Panc1 (cell line): ENCODE results near the gene SHQ1. TPM values are rescaled to one million over a fixed set of nuclear protein-coding genes. Genes with fewer than 3 reads are reported as not detected.

Source experiments
- ATAC-seq: fragments of 200-7000 bp; cut with Tn5 transposase; 2 replicates; pipeline ENCODE4 v1.9.1; 2020; ENCODE audit warnings: mild to moderate bottlenecking, moderate library complexity
- BruUV-seq: library from RNA; stranded (reverse); fragments of 400-500 nt; replicated peaks from 2 replicates; lab custom pipeline; 2021; lab: Mats Ljungman, UMichigan
- CTCF ChIA-PET: fragments of 300-600 bp; sonication (Branson Sonifier 250); formaldehyde crosslinking; loops from one replicate; lab custom pipeline; 2022; ENCODE audit warnings: antibody characterized with exemption; lab: Charles Lee
- POLR2A ChIA-PET: fragments of 300-600 bp; sonication (Branson Sonifier 250); formaldehyde crosslinking; loops from one replicate; lab custom pipeline; 2022; ENCODE audit warnings: antibody characterized with exemption; lab: Charles Lee
- DNase-seq: peaks from one replicate; pipeline ENCODE4 v3.0.0-alpha.2; 2010; ENCODE audit warnings: low read depth, low spot score
- H3K27ac ChIP-seq: 2 replicates; pipeline ENCODE4 v1.5.1; 2011; ENCODE audit warnings: mild to moderate bottlenecking, low read length, inconsistent platforms
- H3K27me3 ChIP-seq: fragments of 200-500 bp; sonication (Bioruptor generic); 2 replicates; pipeline ENCODE4 v1.6.0; 2014; ENCODE audit warnings: low read length, inconsistent platforms; ENCODE audit not compliant: control insufficient read depth, insufficient read depth
- H3K36me3 ChIP-seq: fragments of 200-500 bp; sonication (Bioruptor generic); 2 replicates; pipeline ENCODE4 v1.5.1; 2014; ENCODE audit warnings: inconsistent platforms, mild to moderate bottlenecking, low read length, moderate library complexity; ENCODE audit not compliant: control insufficient read depth, insufficient read depth
- H3K4me1 ChIP-seq: 2 replicates; pipeline ENCODE4 v1.5.1; 2011; ENCODE audit warnings: inconsistent platforms, mild to moderate bottlenecking, low read length, moderate library complexity; ENCODE audit not compliant: control insufficient read depth, insufficient read depth
- H3K4me3 ChIP-seq, 2 experiments: 2 replicates each; pipeline ENCODE4 v1.5.1; 2011 to 2012; ENCODE audit warnings: low read depth in 2 of 2, low read length in 2 of 2, mild to moderate bottlenecking in 2 of 2, inconsistent platforms in 1 of 2, moderate library complexity in 1 of 2
- H3K9me3 ChIP-seq: fragments of 200-500 bp; sonication (Bioruptor generic); 2 replicates; pipeline ENCODE4 v1.5.1; 2014; ENCODE audit warnings: low read depth, mild to moderate bottlenecking, inconsistent platforms, low read length, moderate library complexity; ENCODE audit not compliant: control insufficient read depth, insufficient read depth
- CTCF ChIP-seq: fragments of 450-650 bp; IDR thresholded peaks from 2 replicates; pipeline ENCODE4 v1.5.1; 2017; ENCODE audit warnings: mild to moderate bottlenecking
- POLR2AphosphoS5 ChIP-seq: IDR thresholded peaks from 2 replicates; pipeline ENCODE4 v1.6.1; 2012; ENCODE audit warnings: mild to moderate bottlenecking, low read depth, low read length, moderate library complexity
- SIN3A ChIP-seq: IDR thresholded peaks from 2 replicates; pipeline ENCODE4 v1.6.1; 2012; ENCODE audit warnings: low read depth, mild to moderate bottlenecking, low read length, moderate library complexity, borderline replicate concordance; ENCODE audit not compliant: insufficient read depth
- TCF7L2 ChIP-seq: IDR thresholded peaks from 2 replicates; pipeline ENCODE4 v1.6.1; 2011; ENCODE audit warnings: mild to moderate bottlenecking, low read depth, low read length, inconsistent platforms
- in situ Hi-C: cut with HindIII; loops from 2 replicates; pipeline ENCODE4 v1.10.0; 2016; ENCODE audit warnings: low sequenced_read_pairs, low pct_unique_long_range_greater_than_20kb
- intact Hi-C: fragments of 100-400 bp; cut with micrococcal nuclease; formaldehyde crosslinking; loops from one replicate; pipeline ENCODE4 v1.10.0; 2022; ENCODE audit not compliant: unreplicated experiment
- total RNA-seq: library from RNA; stranded (reverse); gene quantifications from one replicate; pipeline ENCODE4 v1.2.1, GENCODE V29; 2021; ENCODE audit not compliant: unreplicated experiment
- TF ChIP-seq, protein P1 (sequence below), 2 experiments: IDR thresholded peaks; 2 replicates each; pipeline ENCODE4 v1.6.1; 2011 to 2012; ENCODE audit warnings: low read depth in 2 of 2, control low read depth in 1 of 2, low read length in 1 of 2, mild to moderate bottlenecking in 1 of 2, moderate library complexity in 1 of 2; ENCODE audit not compliant: insufficient read depth in 1 of 2

Gene SHQ1
- total RNA-seq, 1 experiment from 2014 or later, result 21.0 TPM

GRCh38 chr3:72725229-72725628 lies 123.0 kb downstream of the SHQ1 start:
- H3K27ac ChIP-seq, result no peak overlapping the region
- no TSS peak for BruUV-seq
- DNase-seq (no peak), ATAC-seq (no peak)
- no peak for TF ChIP-seq POLR2AphosphoS5
- no peak for TF ChIP-seq CTCF
- TF ChIP-seq SIN3A, result no peak
- TF ChIP-seq, protein P1, sequence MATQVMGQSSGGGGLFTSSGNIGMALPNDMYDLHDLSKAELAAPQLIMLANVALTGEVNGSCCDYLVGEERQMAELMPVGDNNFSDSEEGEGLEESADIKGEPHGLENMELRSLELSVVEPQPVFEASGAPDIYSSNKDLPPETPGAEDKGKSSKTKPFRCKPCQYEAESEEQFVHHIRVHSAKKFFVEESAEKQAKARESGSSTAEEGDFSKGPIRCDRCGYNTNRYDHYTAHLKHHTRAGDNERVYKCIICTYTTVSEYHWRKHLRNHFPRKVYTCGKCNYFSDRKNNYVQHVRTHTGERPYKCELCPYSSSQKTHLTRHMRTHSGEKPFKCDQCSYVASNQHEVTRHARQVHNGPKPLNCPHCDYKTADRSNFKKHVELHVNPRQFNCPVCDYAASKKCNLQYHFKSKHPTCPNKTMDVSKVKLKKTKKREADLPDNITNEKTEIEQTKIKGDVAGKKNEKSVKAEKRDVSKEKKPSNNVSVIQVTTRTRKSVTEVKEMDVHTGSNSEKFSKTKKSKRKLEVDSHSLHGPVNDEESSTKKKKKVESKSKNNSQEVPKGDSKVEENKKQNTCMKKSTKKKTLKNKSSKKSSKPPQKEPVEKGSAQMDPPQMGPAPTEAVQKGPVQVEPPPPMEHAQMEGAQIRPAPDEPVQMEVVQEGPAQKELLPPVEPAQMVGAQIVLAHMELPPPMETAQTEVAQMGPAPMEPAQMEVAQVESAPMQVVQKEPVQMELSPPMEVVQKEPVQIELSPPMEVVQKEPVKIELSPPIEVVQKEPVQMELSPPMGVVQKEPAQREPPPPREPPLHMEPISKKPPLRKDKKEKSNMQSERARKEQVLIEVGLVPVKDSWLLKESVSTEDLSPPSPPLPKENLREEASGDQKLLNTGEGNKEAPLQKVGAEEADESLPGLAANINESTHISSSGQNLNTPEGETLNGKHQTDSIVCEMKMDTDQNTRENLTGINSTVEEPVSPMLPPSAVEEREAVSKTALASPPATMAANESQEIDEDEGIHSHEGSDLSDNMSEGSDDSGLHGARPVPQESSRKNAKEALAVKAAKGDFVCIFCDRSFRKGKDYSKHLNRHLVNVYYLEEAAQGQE (IDR thresholded peaks at IDR 0.05; ENCODE audit: insufficient read depth in 1 of 2, low read depth in 2 of 2, low read length in 1 of 2), result no peak
- TF ChIP-seq TCF7L2, result no peak
- in situ Hi-C loops (no loop called here), intact Hi-C loops (no loop called here)
- H3K9me3 ChIP-seq, result no peaks in the 10 kb centered on the region
- no peak overlapping the region for H3K4me3 ChIP-seq
- no peaks in the 10 kb centered on the region for H3K27me3 ChIP-seq
- ChIA-PET CTCF (no interaction called here), POLR2A (no interaction called here)
- no peaks in the 10 kb centered on the region for H3K36me3 ChIP-seq
- no peaks in the 10 kb centered on the region for H3K4me1 ChIP-seq

- H3K4me3 ChIP-seq, result no peak overlapping the region
- TF ChIP-seq, protein P1 (IDR thresholded peaks at IDR 0.05; ENCODE audit: insufficient read depth in 1 of 2, low read depth in 2 of 2, low read length in 1 of 2), result no peak
- TF ChIP-seq CTCF, result no peak
- no peak for TF ChIP-seq POLR2AphosphoS5
- no peak for TF ChIP-seq TCF7L2
- no peak for TF ChIP-seq SIN3A
- ChIA-PET POLR2A (no interaction called here), CTCF (no interaction called here)
- in situ Hi-C loops, result no loop called here
- intact Hi-C loops, result no loop called here
- no peaks in the 10 kb centered on the region for H3K27me3 ChIP-seq
- H3K27ac ChIP-seq, result no peak overlapping the region
- BruUV-seq, result no TSS peak
- H3K4me1 ChIP-seq, result no peaks in the 10 kb centered on the region
- DNase-seq (no peak), ATAC-seq (no peak)
- H3K9me3 ChIP-seq, result no peaks in the 10 kb centered on the region
- H3K36me3 ChIP-seq, result no peaks in the 10 kb centered on the region
Measured at GRCh38 chr3:72724070-72724469, 124.2 kb downstream of the SHQ1 start.
